SK-N-SH treated with all-trans-retinoic acid at 6 μM for 48 hours (cell line): Measurements from ENCODE around the gene HEMK1.

ENCODE experiments used
- BACH2 ChIP-seq: fragments of 250-450 bp; sonication (Bioruptor Pico); IDR thresholded peaks from 2 replicates; pipeline ENCODE4 v1.9.0; 2021; ENCODE audit warnings: mild to moderate bottlenecking, borderline replicate concordance
- CREB5 ChIP-seq: fragments of 250-450 bp; sonication (Bioruptor Pico); IDR thresholded peaks from 2 replicates; pipeline ENCODE4 v1.5.1; 2020; ENCODE audit warnings: low read depth, mild to moderate bottlenecking, moderate library complexity
- GLIS3 ChIP-seq: fragments of 250-450 bp; sonication (Bioruptor Pico); IDR thresholded peaks from 2 replicates; pipeline ENCODE4 v1.5.0; 2020; ENCODE audit warnings: mild to moderate bottlenecking, moderate library complexity
- PATZ1 ChIP-seq: fragments of 250-450 bp; sonication (Bioruptor Pico); IDR thresholded peaks from 2 replicates; pipeline ENCODE4 v1.8.0; 2020; ENCODE audit warnings: mild to moderate bottlenecking, moderate library complexity, borderline replicate concordance
- TCF4 ChIP-seq: fragments of 250-450 bp; sonication (Bioruptor Pico); IDR thresholded peaks from 2 replicates; pipeline ENCODE4 v1.8.0; 2021; ENCODE audit warnings: mild to moderate bottlenecking, moderate library complexity, borderline replicate concordance
- TOX ChIP-seq: fragments of 250-450 bp; sonication (Bioruptor Pico); IDR thresholded peaks from 2 replicates; pipeline ENCODE4 v1.8.0; 2021; ENCODE audit warnings: mild to moderate bottlenecking, moderate library complexity, borderline replicate concordance
- TSHZ2 ChIP-seq: fragments of 250-450 bp; sonication (Bioruptor Pico); IDR thresholded peaks from 2 replicates; pipeline ENCODE4 v1.5.0; 2020; ENCODE audit warnings: mild to moderate bottlenecking, moderate library complexity
- ZC3H10 ChIP-seq: fragments of 250-450 bp; sonication (Bioruptor Pico); IDR thresholded peaks from 2 replicates; pipeline ENCODE4 v1.5.1; 2021; ENCODE audit warnings: mild to moderate bottlenecking, moderate library complexity
- ZFP30 ChIP-seq: fragments of 450-650 bp; formaldehyde crosslinking; IDR thresholded peaks from 2 replicates; pipeline ENCODE4 v1.5.0; 2022; ENCODE audit warnings: mild to moderate bottlenecking, moderate library complexity

- TF ChIP-seq PATZ1 (CRISPR knock-in tag) (no peak), ZC3H10 (no peak), TOX (CRISPR knock-in tag) (no peak), GLIS3 (CRISPR knock-in tag) (no peak), TSHZ2 (CRISPR knock-in tag) (no peak), ZFP30 (CRISPR knock-in tag) (no peak), CREB5 (CRISPR knock-in tag) (no peak), TCF4 (CRISPR knock-in tag) (no peak), BACH2 (CRISPR knock-in tag) (no peak)
Observed at GRCh38 chr3:50571486-50571885, 2.2 kb downstream of the HEMK1 start.
